Astrocyte of the cerebellum (primary cell): ENCODE results near the gene CAMTA1.

Source experiments
- DNase-seq: peaks from one replicate; pipeline ENCODE4 v3.0.0-alpha.2; 2011; ENCODE audit warnings: low read depth
- H3K4me3 ChIP-seq: 2 replicates; pipeline ENCODE4 v1.5.1; 2011; ENCODE audit warnings: mild to moderate bottlenecking, low read depth, low read length, moderate library complexity
- CTCF ChIP-seq: IDR thresholded peaks from 2 replicates; pipeline ENCODE4 v1.5.1; 2012; ENCODE audit warnings: low read length, low read depth, moderate library complexity, mild to moderate bottlenecking; ENCODE audit errors: missing control alignments
- in situ Hi-C: cut with HindIII; loops from 2 replicates; pipeline ENCODE4 v1.10.0; 2017; ENCODE audit warnings: low sequenced_read_pairs

CAMTA1 gene

GRCh38 chr1:7107109-7107830 lies 322.0 kb downstream of the CAMTA1 start:
- no peak for DNase-seq
- no peak overlapping the region for H3K4me3 ChIP-seq
- in situ Hi-C loops = no loop called here
- no peak for TF ChIP-seq CTCF

- in situ Hi-C loops = no loop called here
- H3K4me3 ChIP-seq = no peak overlapping the region
- no peak for DNase-seq
- TF ChIP-seq CTCF = no peak
These were observed 323.0 kb downstream of the CAMTA1 start for GRCh38 chr1:7108251-7108650.

GRCh38 chr1:7109901-7110300 lies 324.6 kb downstream of the CAMTA1 start:
- no peak for DNase-seq
- no peak for TF ChIP-seq CTCF
- in situ Hi-C loops = no loop called here
- H3K4me3 ChIP-seq = no peak overlapping the region

GRCh38 chr1:7110321-7110720 lies 325.1 kb downstream of the CAMTA1 start:
- no peak for TF ChIP-seq CTCF
- in situ Hi-C loops = no loop called here
- DNase-seq = no peak
- H3K4me3 ChIP-seq = no peak overlapping the region

GRCh38 chr1:7111853-7112252 lies 326.6 kb downstream of the CAMTA1 start:
- no peak overlapping the region for H3K4me3 ChIP-seq
- TF ChIP-seq CTCF = no peak
- DNase-seq = no peak
- in situ Hi-C loops = no loop called here

GRCh38 chr1:7113136-7113535 lies 327.9 kb downstream of the CAMTA1 start:
- in situ Hi-C loops = no loop called here
- H3K4me3 ChIP-seq = no peak overlapping the region
- TF ChIP-seq CTCF = no peak
- DNase-seq = no peak

GRCh38 chr1:7113822-7114221 lies 328.6 kb downstream of the CAMTA1 start:
- no peak for TF ChIP-seq CTCF

More at GRCh38 chr1:7113822-7114221, 328.6 kb downstream of the CAMTA1 start:
- in situ Hi-C loops = no loop called here
- DNase-seq = no peak
- H3K4me3 ChIP-seq = no peak overlapping the region
